HG03045 (cell line): ENCODE data around the gene METTL2B.
"Not testable (repeated sequence)": the region's sequence is repeated elsewhere in the genome, so short reads cannot be mapped to it uniquely, and the experiment has no call there.

Experiments
- ATAC-seq: cut with Tn5 transposase; IDR thresholded peaks from one replicate; pipeline ENCODE4 v1.9.1; 2021; ENCODE audit warnings: mild to moderate bottlenecking, moderate library complexity; ENCODE audit not compliant: unreplicated experiment

The METTL2B gene

DNA sequence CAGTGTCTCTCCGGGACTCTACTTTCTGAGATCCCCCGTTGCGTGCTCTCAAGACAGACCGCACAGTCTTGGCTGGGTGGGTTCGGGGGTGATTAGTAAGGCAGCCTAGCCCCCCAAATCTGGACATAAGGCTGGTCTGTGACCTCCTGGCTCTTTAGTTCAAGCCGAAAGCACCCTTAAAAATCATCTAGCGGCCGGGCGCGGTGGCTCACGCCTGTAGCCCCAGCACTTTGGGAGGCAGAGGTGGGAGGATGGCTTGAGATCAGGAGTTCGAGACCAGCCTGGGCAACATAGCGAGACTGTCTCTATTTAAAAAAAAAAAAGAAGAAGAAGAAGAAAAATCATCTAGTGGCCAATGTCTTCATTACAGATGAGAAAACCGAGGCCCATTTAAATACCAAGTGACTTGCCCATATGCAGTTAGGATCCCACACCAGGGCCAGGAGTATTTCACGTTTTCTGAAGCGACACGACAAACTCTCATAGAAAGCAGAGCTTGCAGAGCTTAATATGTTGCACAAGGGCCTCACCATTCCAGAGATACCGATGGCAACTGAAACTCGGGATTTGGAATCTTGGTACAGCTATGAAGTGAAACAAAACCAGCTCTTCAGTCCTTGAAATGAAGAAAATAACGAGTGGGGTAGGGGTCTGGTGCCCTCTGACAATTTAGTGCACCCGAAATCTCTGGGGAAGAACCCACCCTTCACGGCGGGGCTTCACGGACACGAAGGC lies 21.6 kb upstream of the METTL2B start:
- no peak for ATAC-seq

DNA sequence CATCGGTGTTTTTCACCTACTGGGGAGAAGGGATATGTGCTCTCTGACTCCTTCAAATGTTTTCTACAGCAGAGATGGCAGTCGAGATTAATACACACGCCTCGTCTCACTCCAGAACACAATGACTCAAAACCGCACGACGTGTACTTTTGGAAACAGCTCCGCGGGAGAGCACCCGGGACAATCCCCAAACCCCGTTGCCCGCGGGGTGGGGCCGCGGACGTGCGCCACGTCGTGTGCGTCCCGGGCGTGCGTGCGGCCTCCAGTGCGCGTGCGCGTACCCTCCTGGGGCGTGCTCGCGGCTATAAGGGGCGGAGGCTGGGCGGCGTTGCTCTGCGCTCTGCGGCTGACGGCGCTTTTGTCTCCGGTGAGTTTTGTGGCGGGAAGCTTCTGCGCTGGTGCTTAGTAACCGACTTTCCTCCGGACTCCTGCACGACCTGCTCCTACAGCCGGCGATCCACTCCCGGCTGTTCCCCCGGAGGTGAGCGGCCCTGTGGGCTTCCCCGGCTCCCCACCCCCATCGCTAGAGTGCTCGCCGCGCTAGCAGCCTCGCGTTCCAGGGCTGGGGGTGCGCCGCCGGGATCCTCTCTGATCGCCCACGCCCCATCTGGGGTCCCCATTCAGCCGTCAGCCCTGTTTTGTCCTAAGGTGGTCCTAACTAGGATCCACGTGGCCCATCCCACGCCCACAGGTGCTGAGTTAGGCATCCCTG lies 20.8 kb upstream of the METTL2B start, which contains the start of gene HILPDA:
Gene HILPDA (plus strand): TSS at position 336 of the 712 bp plus-strand sequence. CDS start 1,391 bp downstream, outside the sequence.
- peak; percentile 89 for ATAC-seq

DNA sequence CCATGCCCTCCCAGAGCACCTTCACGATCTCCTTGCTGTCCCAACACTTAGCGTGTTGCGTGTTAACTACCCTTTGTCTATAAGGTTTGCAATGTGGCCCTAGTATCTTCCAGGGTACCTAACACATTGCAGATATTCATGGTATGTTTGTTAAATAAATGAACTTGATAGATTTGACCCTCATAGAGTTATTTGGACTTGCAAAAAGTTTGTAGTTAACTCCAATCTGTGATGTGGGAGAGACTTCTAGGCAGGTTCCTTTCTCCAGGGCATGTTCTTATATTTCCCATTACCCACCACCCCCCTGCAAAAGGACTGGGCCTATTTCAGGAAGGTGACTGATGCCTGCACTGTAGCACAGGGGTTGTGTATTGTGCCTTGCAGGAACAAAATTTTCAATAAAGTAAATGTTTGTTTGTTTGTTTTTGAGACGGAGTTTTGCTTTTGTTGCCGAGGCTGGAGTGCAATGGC lies 20.3 kb upstream of the METTL2B start:
- ATAC-seq = no peak

DNA sequence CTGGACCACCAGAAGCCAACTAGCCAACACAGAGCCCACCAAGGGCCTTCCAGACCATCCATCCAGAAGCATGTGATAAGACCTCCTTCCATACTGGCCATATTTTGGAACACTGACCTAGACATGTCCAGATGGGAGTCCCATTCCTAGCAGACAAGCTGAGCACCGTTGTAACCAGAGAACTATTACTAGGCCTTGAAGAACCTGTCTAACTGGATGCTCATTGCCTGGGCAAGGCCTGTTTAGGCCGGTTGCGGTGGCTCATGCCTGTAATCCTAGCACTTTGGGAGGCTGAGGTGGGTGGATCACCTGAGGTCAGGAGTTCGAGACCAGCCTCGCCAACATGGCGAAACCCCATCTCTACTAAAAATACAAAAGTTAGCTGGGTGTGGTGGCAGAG lies 19.2 kb upstream of the METTL2B start:
- ATAC-seq = not testable (repeated sequence)

DNA sequence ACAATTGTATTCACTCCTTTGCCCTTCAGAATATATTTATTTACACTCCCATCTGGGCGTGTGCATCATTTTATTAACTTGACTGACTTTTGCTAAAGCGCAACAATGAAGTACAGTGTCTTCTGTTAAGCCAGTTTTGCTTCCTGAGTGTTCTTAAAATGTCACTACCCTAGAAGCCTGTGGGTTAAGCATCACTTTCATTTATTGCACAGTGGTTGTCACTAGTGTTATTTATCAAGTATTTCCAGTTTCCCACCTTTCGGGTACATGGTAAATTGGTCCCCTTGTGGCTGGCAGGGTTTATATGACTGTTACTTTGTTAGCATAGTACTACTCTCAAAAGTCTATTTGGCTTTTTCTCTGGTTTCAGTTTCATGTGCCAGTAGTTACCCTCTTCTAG lies 17.6 kb upstream of the METTL2B start:
- ATAC-seq = no peak

DNA sequence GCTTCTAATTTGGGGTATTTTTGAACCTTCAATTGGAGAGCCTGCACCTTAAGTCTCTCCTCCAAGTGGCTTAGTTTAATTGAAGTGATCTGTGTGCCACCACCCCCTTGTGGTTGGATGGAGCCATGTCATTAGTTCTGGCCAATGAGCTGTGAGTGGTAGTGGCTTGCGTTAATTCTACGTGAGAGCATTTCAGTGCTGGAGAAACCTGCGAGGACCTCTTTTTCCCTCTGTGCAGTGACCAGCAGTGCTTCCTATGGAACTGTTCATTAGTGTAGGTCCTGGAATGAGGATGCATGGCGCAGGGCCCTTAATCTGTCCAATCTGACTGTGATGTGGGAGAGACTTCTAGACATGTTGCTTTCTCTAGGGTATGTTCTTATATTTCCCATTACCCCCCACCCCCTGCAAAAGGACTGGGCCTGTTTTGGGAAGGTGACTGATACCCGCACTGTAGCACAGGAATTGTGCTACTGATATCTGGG lies 17.1 kb upstream of the METTL2B start:
- ATAC-seq = no peak

DNA sequence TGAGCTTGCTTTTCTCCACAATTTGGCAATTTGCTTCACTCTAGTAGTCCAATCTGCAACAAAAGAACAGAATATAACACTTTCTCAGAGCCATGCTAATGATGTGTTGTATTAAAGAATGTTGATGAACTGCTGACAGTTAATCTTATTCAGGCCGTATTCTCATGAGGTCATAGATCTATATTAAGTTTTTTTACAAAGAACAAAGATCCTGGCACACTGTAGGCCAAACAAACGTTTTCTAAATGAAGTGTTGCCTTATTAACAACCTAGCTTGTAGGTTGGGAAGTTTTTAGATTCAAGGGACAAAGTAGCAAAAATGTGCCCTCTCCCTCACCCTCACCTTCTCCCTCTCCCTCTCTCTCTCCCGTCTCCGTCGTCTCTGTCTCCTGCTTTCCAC lies 14.1 kb upstream of the METTL2B start:
- ATAC-seq = no peak

DNA sequence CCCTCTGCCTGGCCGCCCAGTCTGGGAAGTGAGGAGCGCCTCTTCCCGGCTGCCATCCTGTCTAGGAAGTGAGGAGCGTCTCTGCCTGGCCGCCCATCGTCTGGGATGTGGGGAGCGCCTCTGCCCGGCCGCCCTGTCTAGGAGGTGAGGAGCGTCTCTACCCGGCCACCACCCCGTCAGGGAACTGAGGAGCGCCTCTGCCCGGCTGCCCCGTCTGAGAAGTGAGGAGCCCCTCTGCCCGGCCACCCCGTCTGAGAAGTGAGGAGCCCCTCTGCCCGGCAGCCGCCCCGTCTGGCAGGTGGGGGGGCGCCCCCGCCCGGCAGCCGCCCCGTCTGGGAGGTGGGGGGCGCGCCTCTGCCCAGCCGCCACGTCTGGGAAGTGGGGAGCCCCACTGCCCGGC lies 13.2 kb upstream of the METTL2B start:
- ATAC-seq = not testable (repeated sequence)

DNA sequence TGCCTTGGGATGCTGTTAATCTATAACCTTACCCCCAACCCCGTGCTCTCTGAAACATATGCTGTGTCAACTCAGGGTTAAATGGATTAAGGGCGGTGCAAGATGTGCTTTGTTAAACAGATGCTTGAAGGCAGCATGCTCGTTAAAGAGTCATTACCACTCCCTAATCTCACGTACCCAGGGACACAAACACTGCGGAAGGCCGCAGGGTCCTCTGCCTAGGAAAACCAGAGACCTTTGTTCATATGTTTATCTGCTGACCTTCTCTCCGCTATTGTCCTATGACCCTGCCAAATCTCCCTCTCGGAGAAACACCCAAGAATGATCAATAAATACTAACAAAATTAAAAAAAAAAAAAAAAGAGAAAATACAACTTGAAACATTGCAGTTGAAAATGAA lies 12.6 kb upstream of the METTL2B start:
- ATAC-seq = not testable (repeated sequence)

DNA sequence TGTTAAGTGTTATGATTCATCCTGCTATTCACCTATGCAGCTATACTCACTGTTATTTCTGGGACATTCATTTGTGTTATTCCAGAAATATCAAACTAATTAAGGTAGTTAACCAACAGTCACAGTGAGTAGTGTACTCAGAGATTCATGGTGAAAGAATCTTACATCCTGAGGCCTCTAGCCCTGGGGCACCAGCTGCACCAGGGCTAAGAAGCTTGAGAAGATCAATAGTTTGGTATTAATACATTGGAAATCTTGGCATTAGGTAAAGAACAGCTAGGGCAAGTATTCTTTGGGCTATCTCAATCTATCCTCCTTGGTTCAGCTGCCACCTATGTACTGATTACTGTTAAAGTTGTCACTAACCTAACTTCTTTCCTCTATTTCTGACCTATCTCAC lies 9.7 kb upstream of the METTL2B start:
- not testable (repeated sequence) for ATAC-seq

DNA sequence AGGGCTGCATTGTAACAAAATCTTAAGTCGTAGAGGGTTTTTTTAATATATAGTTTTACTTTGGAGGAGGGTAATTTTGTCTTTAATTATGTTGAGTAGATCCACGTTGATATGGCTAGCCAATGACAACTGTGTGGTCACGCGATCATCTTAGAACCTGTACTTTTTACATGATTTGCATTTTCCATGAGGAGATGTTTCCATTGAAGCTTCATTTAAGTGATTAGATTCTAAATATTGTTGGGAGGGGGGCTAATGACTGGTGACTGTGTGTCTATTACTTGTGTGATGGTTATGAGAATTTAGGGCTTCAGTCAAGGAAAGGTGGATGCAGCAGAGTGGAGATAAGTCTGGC lies 765 bp downstream of the METTL2B start:
- not testable (repeated sequence) for ATAC-seq

DNA sequence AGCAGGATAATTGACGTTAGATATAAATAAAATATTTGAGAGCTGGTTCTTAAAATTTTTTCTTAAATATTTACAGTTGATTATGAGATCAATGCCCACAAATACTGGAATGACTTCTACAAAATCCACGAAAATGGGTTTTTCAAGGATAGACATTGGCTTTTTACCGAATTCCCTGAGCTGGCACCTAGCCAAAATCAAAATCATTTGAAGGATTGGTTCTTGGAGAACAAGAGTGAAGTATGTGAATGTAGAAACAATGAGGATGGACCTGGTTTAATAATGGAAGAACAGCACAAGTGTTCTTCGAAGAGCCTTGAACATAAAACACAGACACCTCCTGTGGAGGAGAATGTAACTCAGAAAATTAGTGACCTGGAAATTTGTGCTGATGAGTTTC lies 2.5 kb downstream of the METTL2B start:
- not testable (repeated sequence) for ATAC-seq

DNA sequence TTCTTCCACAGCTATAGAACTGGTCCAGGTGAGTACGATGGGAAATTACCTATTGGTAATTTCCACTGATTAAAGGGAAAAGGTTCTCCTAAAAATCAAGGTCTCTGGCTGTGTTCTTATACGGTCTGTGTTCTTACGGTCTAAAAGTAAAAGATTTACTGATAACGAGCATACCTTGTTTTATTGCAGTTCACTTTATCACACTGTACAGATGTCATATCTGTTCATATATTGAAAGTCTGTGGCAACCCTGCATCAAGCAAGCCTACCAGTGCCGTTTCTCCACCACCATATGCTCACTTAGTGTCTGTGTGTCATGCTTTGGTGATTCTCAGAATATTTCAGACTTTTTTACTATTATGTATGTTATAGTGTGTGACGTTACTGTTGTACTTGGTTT lies 11.6 kb downstream of the METTL2B start:
- not testable (repeated sequence) for ATAC-seq

DNA sequence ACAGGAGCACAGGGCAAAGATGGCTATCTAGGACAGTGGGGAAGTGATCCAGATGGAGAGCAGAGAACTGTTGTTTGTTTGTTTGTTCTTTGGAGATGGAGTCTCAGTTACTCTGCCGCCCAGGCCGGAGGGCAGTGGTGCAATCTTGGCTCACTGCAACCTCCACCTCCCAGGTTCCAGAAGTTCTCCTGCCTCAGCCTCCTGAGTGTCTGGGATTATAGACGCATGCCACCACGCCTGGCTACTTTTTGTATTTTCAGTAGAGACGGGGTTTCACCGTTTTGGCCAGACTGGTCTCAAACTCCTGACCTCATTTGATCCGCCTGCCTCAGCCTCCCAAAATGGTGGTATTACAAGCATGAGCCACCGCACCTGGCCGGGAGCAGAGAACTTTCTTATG lies 20.9 kb downstream of the METTL2B start:
- no peak for ATAC-seq

DNA sequence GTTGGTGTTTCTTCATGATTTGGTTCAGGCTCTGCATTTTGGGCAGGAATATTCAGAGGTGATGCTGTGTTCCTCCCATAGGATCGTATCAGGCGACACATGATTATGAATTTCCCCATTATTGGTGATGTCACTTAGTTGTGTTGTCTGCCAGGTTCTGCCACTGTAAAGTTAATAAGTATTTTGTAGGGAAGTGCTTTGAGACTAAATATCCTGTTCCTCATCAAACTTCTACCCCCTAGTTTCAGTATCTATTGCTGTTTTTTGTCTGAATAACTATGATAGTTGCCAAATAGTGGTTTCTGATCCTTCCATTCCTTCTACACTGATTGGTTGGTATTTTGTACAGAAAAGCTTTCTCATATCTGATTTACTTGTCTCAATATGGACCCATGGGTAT lies 28.9 kb downstream of the METTL2B start:
- not testable (repeated sequence) for ATAC-seq

DNA sequence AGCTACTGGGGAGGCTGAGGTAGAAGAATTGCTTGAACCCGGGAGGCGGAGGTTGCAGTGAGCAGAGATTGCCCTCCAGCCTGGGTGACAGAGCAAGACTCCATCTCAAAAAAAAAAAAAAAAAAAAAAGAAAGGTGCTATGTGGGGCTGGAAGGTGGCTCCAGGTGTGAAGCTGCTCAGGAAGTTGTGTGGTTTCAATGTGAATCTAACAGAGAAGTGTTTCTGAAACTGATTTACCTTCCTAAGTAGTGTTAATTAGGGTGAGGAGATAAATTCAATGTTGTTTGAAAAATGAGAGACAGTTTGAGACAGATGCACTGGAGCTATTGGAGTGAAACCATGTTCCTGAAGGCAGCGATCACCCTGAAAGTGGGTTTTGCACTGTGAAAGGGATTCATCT lies 30.3 kb downstream of the METTL2B start:
- not testable (repeated sequence) for ATAC-seq

DNA sequence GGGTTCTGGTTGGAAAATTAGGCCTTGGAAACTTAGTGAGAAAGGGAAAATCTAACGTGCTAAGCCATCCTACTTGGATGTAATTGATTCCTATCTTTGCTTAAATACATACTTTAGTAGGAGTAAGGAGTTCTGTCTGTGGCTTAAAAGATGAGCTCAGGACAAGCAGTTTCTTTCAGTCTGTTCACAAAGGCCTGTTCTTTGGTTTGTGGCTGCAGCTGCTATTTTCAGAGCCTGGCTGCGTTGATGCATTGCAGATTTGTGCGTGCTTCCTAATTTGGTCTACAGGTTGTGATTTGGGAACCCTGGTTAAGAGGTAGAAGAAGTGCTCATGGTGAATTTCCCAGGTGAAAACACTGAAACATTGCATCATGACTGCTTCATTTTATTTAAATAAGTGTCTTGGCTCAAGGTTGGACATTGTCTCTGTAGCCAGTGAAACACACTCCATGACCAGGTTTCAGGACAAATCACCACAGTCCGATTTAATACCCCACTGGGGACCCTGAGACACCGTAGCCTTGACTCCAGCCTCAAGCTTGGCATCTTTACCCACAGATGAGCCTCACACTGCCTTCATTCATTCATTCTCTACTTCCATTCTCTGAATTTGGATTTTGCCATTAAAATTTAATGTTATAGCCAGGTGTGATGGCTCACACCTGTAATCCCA lies 30.9 kb downstream of the METTL2B start:
- ATAC-seq = not testable (repeated sequence)

DNA sequence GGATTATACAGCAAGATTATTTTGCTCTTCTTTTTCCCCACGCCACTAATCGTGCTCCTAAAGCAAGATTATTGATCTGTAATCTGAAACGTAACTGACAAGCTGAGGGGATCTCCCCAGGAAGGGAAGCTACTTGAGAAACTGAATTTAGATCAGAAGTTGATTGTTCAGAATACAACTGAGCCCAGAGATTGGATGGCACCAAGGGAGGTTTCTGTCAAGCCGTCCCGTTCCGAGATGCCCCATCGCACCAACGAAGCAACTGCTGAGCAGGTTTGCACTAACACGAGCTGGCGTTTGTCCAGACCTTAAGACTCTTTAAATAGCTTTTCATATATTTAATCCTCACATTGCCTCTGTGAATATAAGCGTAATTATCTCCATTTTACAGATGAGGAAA lies 35.1 kb downstream of the METTL2B start:
- ATAC-seq = not testable (repeated sequence)

DNA sequence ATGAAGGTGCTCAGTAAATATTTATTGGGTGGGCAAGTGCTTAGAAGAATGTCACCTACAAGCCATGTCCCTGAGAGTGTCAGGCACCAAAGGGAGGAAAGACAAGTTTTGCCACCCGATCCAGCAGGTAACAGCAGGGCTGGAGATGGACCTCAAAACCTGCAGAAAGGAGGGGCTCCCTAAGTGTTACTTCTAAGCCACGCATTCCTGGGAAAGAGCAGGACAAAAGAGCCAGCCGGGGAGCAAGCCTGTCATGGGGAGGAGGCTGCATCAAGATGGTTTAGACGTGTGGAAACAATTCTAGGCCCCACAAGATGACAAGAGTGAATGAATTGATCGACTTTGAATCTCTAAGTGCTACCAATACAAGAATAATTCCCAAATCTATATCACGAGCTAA lies 38.7 kb downstream of the METTL2B start:
- not testable (repeated sequence) for ATAC-seq

DNA sequence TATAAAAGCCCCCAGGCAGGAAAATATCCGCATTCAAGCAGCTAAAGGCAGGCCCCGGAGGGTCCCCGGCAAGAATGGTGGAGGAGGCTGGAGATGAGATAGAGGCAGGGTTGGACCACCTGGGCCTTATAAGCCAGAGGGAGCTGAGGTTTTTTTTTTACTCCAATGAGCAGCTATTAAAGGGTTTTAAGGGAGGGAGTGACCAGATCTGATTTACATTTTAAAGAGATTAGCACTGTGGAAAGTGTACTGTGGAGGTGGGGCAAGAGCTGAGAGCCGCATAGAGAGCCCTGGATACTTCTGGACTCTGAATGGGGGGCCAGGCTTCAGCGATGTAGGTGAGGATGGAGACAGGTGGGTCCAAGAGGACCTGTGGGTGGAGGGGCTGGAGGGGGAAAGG lies 40.5 kb downstream of the METTL2B start:
- ATAC-seq = not testable (repeated sequence)

DNA sequence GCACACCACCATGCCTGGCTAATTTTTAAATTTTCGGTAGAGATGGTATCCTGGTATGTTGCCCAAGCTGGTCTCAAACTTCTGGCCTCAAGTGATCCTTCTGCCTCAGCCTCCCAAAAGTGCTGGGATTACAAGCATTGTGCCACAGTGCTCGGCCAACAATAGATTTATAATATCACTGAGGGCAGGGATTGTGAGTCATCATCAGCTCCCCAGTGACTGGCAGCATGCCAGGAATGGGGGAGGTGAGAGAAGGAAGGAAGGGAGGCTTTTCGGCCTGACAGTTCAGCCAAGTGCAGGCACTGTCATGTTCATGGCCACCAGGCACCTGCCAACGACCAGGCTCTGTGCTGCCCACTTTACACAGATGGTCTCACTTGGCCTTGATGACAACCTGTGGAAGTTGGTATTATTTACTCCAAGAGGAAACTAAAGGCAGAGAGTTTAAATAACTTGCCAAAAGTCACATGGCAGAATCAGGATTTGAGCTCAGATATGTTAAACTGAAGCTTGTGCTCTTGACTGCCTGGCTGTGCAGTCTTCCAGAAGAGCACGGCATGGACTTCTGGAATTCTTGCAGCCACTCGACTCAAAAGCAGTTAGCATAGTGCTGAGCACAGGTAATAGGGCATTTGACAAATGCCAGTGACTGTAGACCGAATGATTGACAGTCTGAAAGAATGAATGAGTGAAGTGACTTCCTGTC lies 46.8 kb downstream of the METTL2B start:
- not testable (repeated sequence) for ATAC-seq
